ENCODE results near the gene ATRIP.
A peak's percentile ranks its signal among the peaks of the same experiment; 100 is the strongest.

The ATRIP gene

GRCh38 chr3:48411041-48411588 is 35.4 kb upstream of the ATRIP start:
- H3K9ac ChIP-seq (ENCODE audit: low read depth, low read length, poor library complexity), result no peak overlapping the region
- H2AK5ac ChIP-seq (ENCODE audit: low read depth, low read length), result no peak overlapping the region
- H3K4me2 ChIP-seq (ENCODE audit: insufficient read depth, low read length, poor library complexity, severe bottlenecking), result no peak overlapping the region
- H2BK12ac ChIP-seq (ENCODE audit: low read length), result no peak overlapping the region
- H3K23ac ChIP-seq (ENCODE audit: low read depth, low read length, poor library complexity), result no peak overlapping the region
- DNase-seq (ENCODE audit: low spot score), result no peak
- peak overlapping the region in 1 of 2 donors; percentile 1 for H3K4me3 ChIP-seq (ENCODE audit: low read length in 2 of 2)
- no peak overlapping the region for H3K4ac ChIP-seq (ENCODE audit: low read length)
- peaks cover 17% of the 10 kb centered on the region for H3K79me1 ChIP-seq (ENCODE audit: low read depth, low read length)
- H3K36me3 ChIP-seq (replicated peaks in 1 of 2; ENCODE audit: control insufficient read depth in 2 of 2, insufficient read depth in 2 of 2, low read length in 2 of 2), result peaks cover 92 to 100% of the 10 kb centered on the region in 2 donors
- H3K27me3 ChIP-seq (ENCODE audit: control insufficient read depth in 3 of 3, insufficient read depth in 3 of 3, low read depth in 1 of 3, low read length in 3 of 3), result no peaks in the 10 kb centered on the region
- H2AFZ ChIP-seq (ENCODE audit: low read length), result no peak overlapping the region
- no peak overlapping the region for H3K18ac ChIP-seq (ENCODE audit: low read length)
- no peaks in the 10 kb centered on the region for H3K9me3 ChIP-seq (replicated peaks in 1 of 2; ENCODE audit: control insufficient read depth in 2 of 2, insufficient read depth in 1 of 2, low read depth in 1 of 2, low read length in 2 of 2)
- no peak overlapping the region for H2BK15ac ChIP-seq (ENCODE audit: low read length)
- H2BK120ac ChIP-seq (ENCODE audit: low read depth, low read length), result no peak overlapping the region
- no peak overlapping the region for H4K8ac ChIP-seq (ENCODE audit: low read depth, low read length)
- H3K4me1 ChIP-seq (ENCODE audit: control insufficient read depth in 2 of 2, insufficient read depth in 1 of 2, low read depth in 1 of 2, low read length in 2 of 2), result no peaks in the 10 kb centered on the region
- H4K91ac ChIP-seq (ENCODE audit: low read depth, low read length, poor library complexity), result no peak overlapping the region
- H3K14ac ChIP-seq (ENCODE audit: low read length), result no peak overlapping the region
- no CpG with 5 or more reads among the region's 9 CpGs for WGBS, 2 donors (ENCODE audit: extremely low coverage in 2 of 2, insufficient read length in 2 of 2, insufficient replicate concordance in 1 of 2)
- no peak overlapping the region for H3K27ac ChIP-seq (replicated peaks; ENCODE audit: low read length)
- no peak overlapping the region for H2BK5ac ChIP-seq (ENCODE audit: low read length)

- Histone ChIP-seq H2BK15ac (ENCODE audit: low read length) (no peak overlapping the region), H3K79me1 (ENCODE audit: low read depth, low read length) (peaks cover 17% of the 10 kb centered on the region), H2AFZ (ENCODE audit: low read length) (no peak overlapping the region), H4K8ac (ENCODE audit: low read depth, low read length) (no peak overlapping the region), H3K4ac (ENCODE audit: low read length) (peak overlapping the region; percentile 24), H3K36me3 (replicated peaks in 1 of 2; ENCODE audit: control insufficient read depth in 2 of 2, insufficient read depth in 2 of 2, low read length in 2 of 2) (peaks cover 92 to 100% of the 10 kb centered on the region in 2 donors), H3K27ac (replicated peaks; ENCODE audit: low read length) (no peak overlapping the region), H3K27me3 (ENCODE audit: control insufficient read depth in 3 of 3, insufficient read depth in 3 of 3, low read depth in 1 of 3, low read length in 3 of 3) (no peaks in the 10 kb centered on the region), H3K23ac (ENCODE audit: low read depth, low read length, poor library complexity) (no peak overlapping the region), H3K4me2 (ENCODE audit: insufficient read depth, low read length, poor library complexity, severe bottlenecking) (no peak overlapping the region), H3K9ac (ENCODE audit: low read depth, low read length, poor library complexity) (peak overlapping the region; percentile 30), H3K9me3 (replicated peaks in 1 of 2; ENCODE audit: control insufficient read depth in 2 of 2, insufficient read depth in 1 of 2, low read depth in 1 of 2, low read length in 2 of 2) (no peaks in the 10 kb centered on the region), H2BK120ac (ENCODE audit: low read depth, low read length) (no peak overlapping the region), H4K91ac (ENCODE audit: low read depth, low read length, poor library complexity) (peak overlapping the region; percentile 7), H3K18ac (ENCODE audit: low read length) (no peak overlapping the region), H3K4me1 (ENCODE audit: control insufficient read depth in 2 of 2, insufficient read depth in 1 of 2, low read depth in 1 of 2, low read length in 2 of 2) (no peaks in the 10 kb centered on the region), H2AK5ac (ENCODE audit: low read depth, low read length) (no peak overlapping the region), H3K4me3 (ENCODE audit: low read length in 2 of 2) (no peak overlapping the region), H3K14ac (ENCODE audit: low read length) (no peak overlapping the region), H2BK12ac (ENCODE audit: low read length) (no peak overlapping the region), H2BK5ac (ENCODE audit: low read length) (no peak overlapping the region)
- WGBS, 2 donors (ENCODE audit: extremely low coverage in 2 of 2, insufficient read length in 2 of 2, insufficient replicate concordance in 1 of 2), result no CpG with 5 or more reads among the region's 11 CpGs
- DNase-seq (ENCODE audit: low spot score), result no peak
Measured at GRCh38 chr3:48411606-48412374, 34.7 kb upstream of the ATRIP start.

GRCh38 chr3:48412375-48413001 is 34.0 kb upstream of the ATRIP start:
- Histone ChIP-seq H3K4me3 (ENCODE audit: low read length in 2 of 2) (no peak overlapping the region), H3K4ac (ENCODE audit: low read length) (no peak overlapping the region), H4K91ac (ENCODE audit: low read depth, low read length, poor library complexity) (peak overlapping the region; percentile 7), H2BK5ac (ENCODE audit: low read length) (no peak overlapping the region), H3K36me3 (replicated peaks in 1 of 2; ENCODE audit: control insufficient read depth in 2 of 2, insufficient read depth in 2 of 2, low read length in 2 of 2) (peaks cover 93 to 100% of the 10 kb centered on the region in 2 donors), H2BK12ac (ENCODE audit: low read length) (no peak overlapping the region), H3K14ac (ENCODE audit: low read length) (no peak overlapping the region), H4K8ac (ENCODE audit: low read depth, low read length) (peak overlapping the region; percentile 48), H3K79me1 (ENCODE audit: low read depth, low read length) (peaks cover 17% of the 10 kb centered on the region), H3K18ac (ENCODE audit: low read length) (no peak overlapping the region), H2AFZ (ENCODE audit: low read length) (no peak overlapping the region), H3K9me3 (replicated peaks in 1 of 2; ENCODE audit: control insufficient read depth in 2 of 2, insufficient read depth in 1 of 2, low read depth in 1 of 2, low read length in 2 of 2) (no peaks in the 10 kb centered on the region), H3K23ac (ENCODE audit: low read depth, low read length, poor library complexity) (peak overlapping the region; percentile 52), H3K27ac (replicated peaks; ENCODE audit: low read length) (no peak overlapping the region), H3K9ac (ENCODE audit: low read depth, low read length, poor library complexity) (peak overlapping the region; percentile 50), H2AK5ac (ENCODE audit: low read depth, low read length) (no peak overlapping the region), H3K4me1 (ENCODE audit: control insufficient read depth in 2 of 2, insufficient read depth in 1 of 2, low read depth in 1 of 2, low read length in 2 of 2) (no peaks in the 10 kb centered on the region), H2BK120ac (ENCODE audit: low read depth, low read length) (no peak overlapping the region), H2BK15ac (ENCODE audit: low read length) (no peak overlapping the region), H3K27me3 (ENCODE audit: control insufficient read depth in 3 of 3, insufficient read depth in 3 of 3, low read depth in 1 of 3, low read length in 3 of 3) (no peaks in the 10 kb centered on the region), H3K4me2 (ENCODE audit: insufficient read depth, low read length, poor library complexity, severe bottlenecking) (no peak overlapping the region)
- WGBS, 2 donors (ENCODE audit: extremely low coverage in 2 of 2, insufficient read length in 2 of 2, insufficient replicate concordance in 1 of 2), result no CpG with 5 or more reads among the region's 19 CpGs
- DNase-seq (ENCODE audit: low spot score), result no peak

- Histone ChIP-seq H3K9ac (ENCODE audit: low read depth, low read length, poor library complexity) (no peak overlapping the region), H3K18ac (ENCODE audit: low read length) (no peak overlapping the region), H2BK15ac (ENCODE audit: low read length) (no peak overlapping the region), H3K14ac (ENCODE audit: low read length) (no peak overlapping the region), H3K27me3 (ENCODE audit: control insufficient read depth in 3 of 3, insufficient read depth in 3 of 3, low read depth in 1 of 3, low read length in 3 of 3) (no peaks in the 10 kb centered on the region), H2BK120ac (ENCODE audit: low read depth, low read length) (no peak overlapping the region), H2BK5ac (ENCODE audit: low read length) (no peak overlapping the region), H3K4me3 (ENCODE audit: low read length in 2 of 2) (no peak overlapping the region), H3K23ac (ENCODE audit: low read depth, low read length, poor library complexity) (peak overlapping the region; percentile 4), H3K4ac (ENCODE audit: low read length) (no peak overlapping the region), H2AFZ (ENCODE audit: low read length) (no peak overlapping the region), H3K4me1 (ENCODE audit: control insufficient read depth in 2 of 2, insufficient read depth in 1 of 2, low read depth in 1 of 2, low read length in 2 of 2) (no peaks in the 10 kb centered on the region), H2BK12ac (ENCODE audit: low read length) (no peak overlapping the region), H3K79me1 (ENCODE audit: low read depth, low read length) (peaks cover 19% of the 10 kb centered on the region), H3K4me2 (ENCODE audit: insufficient read depth, low read length, poor library complexity, severe bottlenecking) (no peak overlapping the region), H4K8ac (ENCODE audit: low read depth, low read length) (no peak overlapping the region), H2AK5ac (ENCODE audit: low read depth, low read length) (no peak overlapping the region), H3K27ac (replicated peaks; ENCODE audit: low read length) (no peak overlapping the region), H3K9me3 (replicated peaks in 1 of 2; ENCODE audit: control insufficient read depth in 2 of 2, insufficient read depth in 1 of 2, low read depth in 1 of 2, low read length in 2 of 2) (no peaks in the 10 kb centered on the region), H3K36me3 (replicated peaks in 1 of 2; ENCODE audit: control insufficient read depth in 2 of 2, insufficient read depth in 2 of 2, low read length in 2 of 2) (peaks cover 96 to 100% of the 10 kb centered on the region in 2 donors), H4K91ac (ENCODE audit: low read depth, low read length, poor library complexity) (no peak overlapping the region)
- no CpG with 5 or more reads among the region's 8 CpGs for WGBS, 2 donors (ENCODE audit: extremely low coverage in 2 of 2, insufficient read length in 2 of 2, insufficient replicate concordance in 1 of 2)
- DNase-seq (ENCODE audit: low spot score), result no peak
Measured at GRCh38 chr3:48413086-48413485, 33.5 kb upstream of the ATRIP start.
